AG10803 (cell line): Measurements from ENCODE around the gene KHSRP.
"Not testable (repeated sequence)": the region's sequence is repeated elsewhere in the genome, so short reads cannot be mapped to it uniquely, and the experiment has no call there.

Source experiments
- DNase-seq: peaks from one replicate; pipeline ENCODE4 v3.0.0; 2010; ENCODE audit warnings: low read depth
- H3K4me3 ChIP-seq: 2 replicates; pipeline ENCODE4 v1.5.1; 2011; ENCODE audit warnings: mild to moderate bottlenecking, low read length, control low read depth
- TF ChIP-seq, protein P1 (sequence below): conservative IDR thresholded peaks from 2 replicates; pipeline ENCODE4 v1.5.1; 2011; ENCODE audit warnings: mild to moderate bottlenecking, low read length, control low read depth, inconsistent platforms

Gene KHSRP

DNA sequence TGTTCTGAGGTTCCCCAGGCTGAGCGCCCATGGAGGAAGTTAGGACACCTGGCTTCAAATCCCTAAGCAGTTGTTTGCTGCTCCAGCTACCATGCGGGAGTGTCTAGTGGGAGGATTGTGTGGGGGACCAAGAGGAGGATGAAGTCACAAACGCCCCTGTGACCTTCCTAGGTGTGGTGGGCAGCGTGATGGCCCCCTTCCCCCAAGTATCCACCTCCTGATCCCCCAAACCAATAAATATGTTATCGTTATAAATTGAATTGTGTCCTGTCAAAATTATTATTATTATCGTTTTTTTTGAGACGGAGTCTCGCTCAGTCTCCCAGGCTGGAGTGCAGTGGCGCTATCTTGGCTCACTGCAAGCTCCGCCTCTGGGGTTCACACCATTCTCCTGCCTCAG, 9.1 kb upstream of the KHSRP start, which contains the start of gene SLC25A41:
TSS of gene SLC25A41 (minus strand) at position 101 of the 400 bp plus-strand sequence. CDS start at position 31, 70 bp downstream.
- no peak for DNase-seq
- H3K4me3 ChIP-seq: no peak within 1 kb of the TSS
- TF ChIP-seq, protein P1, sequence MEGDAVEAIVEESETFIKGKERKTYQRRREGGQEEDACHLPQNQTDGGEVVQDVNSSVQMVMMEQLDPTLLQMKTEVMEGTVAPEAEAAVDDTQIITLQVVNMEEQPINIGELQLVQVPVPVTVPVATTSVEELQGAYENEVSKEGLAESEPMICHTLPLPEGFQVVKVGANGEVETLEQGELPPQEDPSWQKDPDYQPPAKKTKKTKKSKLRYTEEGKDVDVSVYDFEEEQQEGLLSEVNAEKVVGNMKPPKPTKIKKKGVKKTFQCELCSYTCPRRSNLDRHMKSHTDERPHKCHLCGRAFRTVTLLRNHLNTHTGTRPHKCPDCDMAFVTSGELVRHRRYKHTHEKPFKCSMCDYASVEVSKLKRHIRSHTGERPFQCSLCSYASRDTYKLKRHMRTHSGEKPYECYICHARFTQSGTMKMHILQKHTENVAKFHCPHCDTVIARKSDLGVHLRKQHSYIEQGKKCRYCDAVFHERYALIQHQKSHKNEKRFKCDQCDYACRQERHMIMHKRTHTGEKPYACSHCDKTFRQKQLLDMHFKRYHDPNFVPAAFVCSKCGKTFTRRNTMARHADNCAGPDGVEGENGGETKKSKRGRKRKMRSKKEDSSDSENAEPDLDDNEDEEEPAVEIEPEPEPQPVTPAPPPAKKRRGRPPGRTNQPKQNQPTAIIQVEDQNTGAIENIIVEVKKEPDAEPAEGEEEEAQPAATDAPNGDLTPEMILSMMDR: no peak

DNA sequence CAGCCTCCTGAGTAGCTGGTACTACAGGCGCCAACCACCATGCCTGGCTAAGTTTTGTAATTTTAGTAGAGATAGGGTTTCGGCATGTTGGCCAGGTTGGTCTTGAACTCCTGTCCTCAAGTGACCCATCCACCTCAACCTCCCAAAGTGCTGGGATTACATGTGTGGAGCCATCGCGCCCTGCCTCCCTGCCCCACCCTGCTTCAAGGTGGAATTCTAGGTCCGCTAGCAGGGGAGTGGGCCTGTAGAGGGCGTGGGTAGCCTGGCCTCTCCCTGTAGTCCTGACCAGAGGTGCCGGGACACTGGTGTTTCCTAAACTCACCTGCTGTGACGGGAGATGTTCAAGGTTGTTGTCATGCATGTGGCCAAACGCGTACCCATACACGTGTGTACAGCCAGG, 8.6 kb upstream of the KHSRP start:
- H3K4me3 ChIP-seq: no peak overlapping the region
- DNase-seq: no peak
- TF ChIP-seq, protein P1: no peak

DNA sequence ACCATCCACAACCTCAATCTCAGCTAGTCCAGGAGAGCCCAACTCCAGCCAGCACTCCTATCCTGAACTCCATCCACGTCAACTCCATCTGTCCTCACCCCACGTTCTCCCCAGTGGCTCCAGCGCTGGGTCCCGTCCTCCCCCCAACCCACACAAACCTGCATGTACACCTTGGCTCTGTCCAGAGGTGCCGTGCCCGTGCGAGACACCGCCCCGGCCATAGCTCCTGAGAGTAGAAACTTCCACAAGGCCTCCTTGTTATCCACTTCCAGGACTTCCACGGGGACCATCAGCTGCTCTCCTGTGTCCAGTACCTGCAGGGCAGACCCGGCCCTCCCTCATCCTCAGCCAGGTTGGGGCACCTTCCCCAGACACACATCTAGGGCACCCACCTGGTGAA, 7.3 kb upstream of the KHSRP start:
- DNase-seq: no peak
- TF ChIP-seq, protein P1: no peak
- no peak overlapping the region for H3K4me3 ChIP-seq

DNA sequence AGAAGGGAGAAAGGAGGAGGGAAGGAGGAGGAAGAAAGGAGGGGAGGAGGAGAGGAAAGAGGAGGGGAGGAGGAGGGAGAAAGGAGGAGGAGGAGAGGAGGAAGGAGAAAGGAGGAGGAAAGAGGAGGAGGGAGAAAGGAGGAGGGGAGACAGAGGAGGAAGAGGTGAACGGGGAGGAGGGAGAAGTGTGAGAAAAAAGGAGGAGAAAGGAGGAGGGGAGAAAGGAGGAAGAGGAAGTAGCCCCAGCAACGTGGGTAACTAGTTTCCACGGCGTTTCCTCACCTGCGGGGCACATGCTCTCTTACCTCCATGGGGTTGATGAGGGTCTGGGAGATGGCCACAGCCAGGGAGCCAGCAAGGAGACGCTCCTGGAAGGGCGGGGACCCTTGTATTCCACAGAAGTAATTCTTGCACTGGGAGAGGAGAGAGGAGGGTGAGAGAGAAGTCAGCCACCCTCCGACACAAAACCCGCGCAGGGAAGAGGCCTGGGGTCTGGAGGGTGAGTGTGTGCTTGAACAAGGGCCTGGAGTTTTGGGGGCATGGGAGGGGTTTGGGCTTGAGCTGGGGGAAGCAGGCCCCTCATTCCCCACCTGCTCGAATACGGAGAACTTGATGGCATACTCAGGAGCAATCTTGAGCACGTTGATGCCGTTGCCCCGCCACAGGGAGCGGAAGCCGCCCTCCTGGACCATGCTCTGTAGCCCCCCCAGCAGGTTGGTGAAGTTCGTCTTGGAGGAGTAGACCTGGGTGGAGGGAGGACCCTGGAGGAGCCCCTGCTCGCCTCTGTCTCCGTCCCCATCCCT, 5.0 kb upstream of the KHSRP start:
- H3K4me3 ChIP-seq: no peak overlapping the region
- DNase-seq: no peak
- TF ChIP-seq, protein P1: no peak

DNA sequence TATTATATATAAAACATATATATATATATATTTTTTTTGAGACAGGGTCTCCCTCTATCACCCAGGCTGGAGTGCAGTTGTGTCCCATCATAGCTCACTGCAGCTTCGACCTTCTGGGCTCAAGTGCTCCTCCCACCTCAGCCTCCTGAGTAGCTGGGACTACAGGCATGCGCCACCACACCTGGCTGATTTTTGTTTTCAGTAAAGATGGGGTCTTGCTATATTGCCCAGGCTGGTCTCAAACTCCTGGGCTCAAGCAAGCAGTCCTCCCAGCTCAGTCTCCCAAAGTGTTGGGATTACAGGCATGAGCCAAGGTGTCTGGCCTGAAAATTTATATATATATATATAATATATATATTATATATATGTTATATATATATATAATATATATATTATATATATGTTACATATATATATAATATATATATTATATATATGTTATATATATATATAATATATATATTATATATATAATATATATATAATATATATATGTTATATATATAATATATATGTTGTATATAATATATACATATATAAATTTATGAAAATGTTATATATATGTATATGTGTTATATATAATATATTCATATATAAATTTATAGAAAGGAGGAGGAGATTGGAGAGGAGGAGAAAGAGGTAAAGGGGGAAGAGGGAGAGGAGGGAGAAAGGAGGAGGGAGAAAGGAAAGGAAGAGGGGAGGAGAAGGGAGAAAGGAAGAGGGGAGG, 4.2 kb upstream of the KHSRP start:
- DNase-seq, H3K4me3 ChIP-seq: not testable (repeated sequence)

DNA sequence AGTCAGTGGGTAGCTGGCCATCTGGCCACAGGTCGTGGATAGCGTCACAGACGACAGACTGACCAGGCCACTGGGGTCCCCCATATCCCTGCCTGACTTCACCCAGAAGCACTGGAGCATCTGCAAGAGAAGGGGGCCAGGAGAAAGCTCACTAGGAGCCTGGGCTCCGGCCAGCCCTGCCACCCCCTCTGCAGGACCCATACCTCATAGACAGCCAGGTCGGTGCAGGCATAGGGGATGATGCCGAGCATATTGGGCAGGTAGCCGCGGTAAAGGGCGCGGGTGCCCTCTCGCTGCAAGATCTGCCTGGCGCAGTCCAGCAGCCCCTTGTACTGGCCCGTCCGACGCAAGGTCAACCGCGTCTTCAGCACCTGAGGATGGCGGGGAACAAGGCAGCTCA, 2.5 kb upstream of the KHSRP start:
- H3K4me3 ChIP-seq: no peak overlapping the region
- DNase-seq: no peak
- TF ChIP-seq, protein P1: no peak

DNA sequence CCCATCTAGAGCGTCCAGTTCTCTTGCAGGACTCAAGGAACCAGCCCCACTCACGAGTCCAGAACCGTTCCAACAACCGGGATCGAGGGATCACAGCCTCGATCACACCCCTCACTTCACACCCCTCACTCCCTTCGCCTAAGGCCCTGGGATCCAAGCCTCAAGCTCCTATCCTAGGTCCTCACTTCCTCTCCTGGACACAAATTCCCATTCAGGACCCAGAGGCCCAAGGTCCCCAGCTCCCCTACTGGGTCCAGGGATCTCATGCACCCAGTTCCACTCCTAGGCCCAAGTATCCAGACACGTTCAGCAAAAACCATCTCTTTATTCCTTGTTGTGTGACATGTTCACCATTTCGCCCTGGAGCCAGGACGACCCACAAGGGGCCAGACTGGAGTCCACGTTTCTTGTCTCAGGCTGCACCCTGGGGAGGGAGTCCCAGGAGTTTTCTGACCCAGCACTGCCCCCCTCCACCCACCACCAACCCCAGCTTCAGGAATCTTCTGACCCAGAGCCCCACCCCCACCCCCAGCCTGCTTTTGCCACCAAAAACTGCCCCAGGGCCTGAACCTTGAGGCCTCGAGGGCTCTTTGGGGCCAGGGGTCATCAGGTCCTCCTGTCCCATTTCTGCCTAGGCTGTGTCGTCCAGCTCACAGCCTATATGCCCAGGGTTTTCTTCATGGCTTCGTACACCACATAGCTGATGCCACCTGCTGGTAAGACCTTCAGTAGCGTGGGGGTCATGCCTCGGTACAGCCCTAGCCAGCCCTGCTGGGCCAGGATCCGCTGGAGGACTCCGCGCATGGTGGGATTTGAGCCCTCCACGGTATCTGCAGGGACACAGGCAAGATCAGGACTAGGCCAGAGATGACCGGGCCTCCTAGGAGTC, 1.4 kb upstream of the KHSRP start:
- peak overlapping the region; percentile 43 for H3K4me3 ChIP-seq
- no peak for DNase-seq

More for the DNA sequence above, 1.4 kb upstream of the KHSRP start:
- TF ChIP-seq, protein P1: no peak
